Measurements from ENCODE around the gene ADARB2.

Gene ADARB2

DNA sequence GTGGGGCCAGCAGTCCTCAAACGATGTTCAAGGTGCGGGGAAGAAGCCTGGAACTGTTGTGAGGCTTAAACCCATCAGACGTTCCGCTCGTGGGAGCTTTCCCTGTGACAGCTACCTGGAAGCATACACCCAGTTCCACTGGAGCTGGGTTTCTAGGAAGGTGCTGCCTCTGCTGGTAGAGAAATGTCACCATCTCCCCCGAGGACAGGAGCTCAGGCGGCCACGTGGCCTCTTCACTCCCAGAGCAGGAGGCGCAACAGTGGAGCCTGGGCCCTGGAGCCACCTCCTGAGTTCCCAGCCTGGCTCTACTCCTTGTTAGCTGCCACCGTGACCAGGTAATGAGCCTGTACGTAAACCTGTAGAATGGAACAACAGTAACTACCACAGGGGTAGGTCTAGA, 156.1 kb downstream of the ADARB2 start:
- ChIA-PET POLR2A (no interaction called here), CTCF (no interaction called here)
- TF ChIP-seq NFRKB (IDR thresholded peaks at IDR 0.05) = no peak
- no peak for TF ChIP-seq SUZ12 (IDR thresholded peaks at IDR 0.05)
- TF ChIP-seq HDGF (IDR thresholded peaks at IDR 0.05; ENCODE audit: borderline replicate concordance) = no peak
- TF ChIP-seq SP1 (IDR thresholded peaks at IDR 0.05) = no peak
- TF ChIP-seq ELF4 (IDR thresholded peaks at IDR 0.05) = no peak
- no peak for TF ChIP-seq FOXK2 (IDR thresholded peaks at IDR 0.05)
- no peak for TF ChIP-seq FOXM1 (IDR thresholded peaks at IDR 0.05; ENCODE audit: borderline replicate concordance)
- TF ChIP-seq ARNT (IDR thresholded peaks at IDR 0.05) = no peak
- no peak for TF ChIP-seq TARDBP (IDR thresholded peaks at IDR 0.05)
- TF ChIP-seq CTBP1 (IDR thresholded peaks at IDR 0.05; ENCODE audit: borderline replicate concordance) = no peak
- TF ChIP-seq L3MBTL2 (conservative IDR thresholded peaks at IDR 0.05) = no peak
- no peak for TF ChIP-seq BHLHE40 (IDR thresholded peaks at IDR 0.05; ENCODE audit: borderline replicate concordance)
- no peak for TF ChIP-seq ZNF384 (IDR thresholded peaks at IDR 0.05)
- TF ChIP-seq FOXA1 (IDR thresholded peaks at IDR 0.05) = no peak
- TF ChIP-seq, protein P1, sequence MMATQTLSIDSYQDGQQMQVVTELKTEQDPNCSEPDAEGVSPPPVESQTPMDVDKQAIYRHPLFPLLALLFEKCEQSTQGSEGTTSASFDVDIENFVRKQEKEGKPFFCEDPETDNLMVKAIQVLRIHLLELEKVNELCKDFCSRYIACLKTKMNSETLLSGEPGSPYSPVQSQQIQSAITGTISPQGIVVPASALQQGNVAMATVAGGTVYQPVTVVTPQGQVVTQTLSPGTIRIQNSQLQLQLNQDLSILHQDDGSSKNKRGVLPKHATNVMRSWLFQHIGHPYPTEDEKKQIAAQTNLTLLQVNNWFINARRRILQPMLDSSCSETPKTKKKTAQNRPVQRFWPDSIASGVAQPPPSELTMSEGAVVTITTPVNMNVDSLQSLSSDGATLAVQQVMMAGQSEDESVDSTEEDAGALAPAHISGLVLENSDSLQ (IDR thresholded peaks at IDR 0.05) = no peak
- no peak for TF ChIP-seq LEF1 (IDR thresholded peaks at IDR 0.05; ENCODE audit: borderline replicate concordance)
- DNase-seq (ENCODE audit: extremely low spot score) = no peak

DNA sequence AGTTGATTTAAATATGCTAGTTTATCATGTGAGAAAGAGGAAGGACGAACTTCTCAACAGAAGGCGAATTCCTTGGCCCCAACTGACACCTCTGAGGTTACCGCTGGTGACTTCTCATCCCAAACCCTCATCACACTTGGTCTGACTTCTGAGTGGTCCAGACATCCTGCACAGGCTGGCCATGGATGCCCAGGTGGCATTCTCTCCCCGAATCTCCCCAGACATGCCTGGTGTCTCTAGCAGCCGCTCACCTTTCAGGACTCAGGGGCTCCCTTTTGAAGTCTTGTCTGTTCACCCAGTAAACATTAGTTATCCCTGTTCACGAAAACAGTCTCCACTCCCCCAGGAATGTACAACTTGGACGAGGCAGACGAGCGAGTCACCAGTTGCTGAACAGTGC, 157.7 kb downstream of the ADARB2 start:
- no peak for TF ChIP-seq ZNF384 (IDR thresholded peaks at IDR 0.05)
- no peak for TF ChIP-seq SUZ12 (IDR thresholded peaks at IDR 0.05)
- POLR2A ChIA-PET = no interaction called here
- DNase-seq (ENCODE audit: extremely low spot score) = no peak
- CTCF ChIA-PET = no interaction called here

DNA sequence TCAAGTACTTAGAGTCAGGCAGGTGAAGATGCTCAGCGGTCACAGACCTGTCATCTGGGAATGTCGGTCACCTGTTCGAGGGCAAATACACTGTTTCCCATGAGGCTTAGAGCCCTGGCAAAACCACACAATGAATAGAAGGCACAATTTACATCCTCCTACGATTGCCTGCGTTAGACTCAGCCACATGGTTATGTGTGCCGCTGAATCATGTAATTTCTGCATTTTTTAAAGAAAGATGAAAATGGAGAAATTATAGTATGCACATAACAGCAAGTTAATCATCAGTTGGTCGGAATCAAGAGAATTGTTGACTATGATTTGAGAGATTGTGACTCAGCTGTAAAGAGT, 158.2 kb downstream of the ADARB2 start:
- ChIA-PET CTCF (no interaction called here), POLR2A (no interaction called here)
- TF ChIP-seq TARDBP (IDR thresholded peaks at IDR 0.05) (no peak), SP1 (IDR thresholded peaks at IDR 0.05) (no peak), FOXA1 (IDR thresholded peaks at IDR 0.05) (no peak), FOXM1 (IDR thresholded peaks at IDR 0.05; ENCODE audit: borderline replicate concordance) (no peak), LEF1 (IDR thresholded peaks at IDR 0.05; ENCODE audit: borderline replicate concordance) (no peak), CTBP1 (IDR thresholded peaks at IDR 0.05; ENCODE audit: borderline replicate concordance) (no peak), HDGF (IDR thresholded peaks at IDR 0.05; ENCODE audit: borderline replicate concordance) (no peak), FOXK2 (IDR thresholded peaks at IDR 0.05) (no peak), L3MBTL2 (conservative IDR thresholded peaks at IDR 0.05) (no peak), ELF4 (IDR thresholded peaks at IDR 0.05) (no peak), ZNF384 (IDR thresholded peaks at IDR 0.05) (no peak), ARNT (IDR thresholded peaks at IDR 0.05) (no peak), NFRKB (IDR thresholded peaks at IDR 0.05) (no peak), BHLHE40 (IDR thresholded peaks at IDR 0.05; ENCODE audit: borderline replicate concordance) (no peak), SUZ12 (IDR thresholded peaks at IDR 0.05) (no peak)
- TF ChIP-seq, protein P1 (IDR thresholded peaks at IDR 0.05) = no peak
- no peak for DNase-seq (ENCODE audit: extremely low spot score)

DNA sequence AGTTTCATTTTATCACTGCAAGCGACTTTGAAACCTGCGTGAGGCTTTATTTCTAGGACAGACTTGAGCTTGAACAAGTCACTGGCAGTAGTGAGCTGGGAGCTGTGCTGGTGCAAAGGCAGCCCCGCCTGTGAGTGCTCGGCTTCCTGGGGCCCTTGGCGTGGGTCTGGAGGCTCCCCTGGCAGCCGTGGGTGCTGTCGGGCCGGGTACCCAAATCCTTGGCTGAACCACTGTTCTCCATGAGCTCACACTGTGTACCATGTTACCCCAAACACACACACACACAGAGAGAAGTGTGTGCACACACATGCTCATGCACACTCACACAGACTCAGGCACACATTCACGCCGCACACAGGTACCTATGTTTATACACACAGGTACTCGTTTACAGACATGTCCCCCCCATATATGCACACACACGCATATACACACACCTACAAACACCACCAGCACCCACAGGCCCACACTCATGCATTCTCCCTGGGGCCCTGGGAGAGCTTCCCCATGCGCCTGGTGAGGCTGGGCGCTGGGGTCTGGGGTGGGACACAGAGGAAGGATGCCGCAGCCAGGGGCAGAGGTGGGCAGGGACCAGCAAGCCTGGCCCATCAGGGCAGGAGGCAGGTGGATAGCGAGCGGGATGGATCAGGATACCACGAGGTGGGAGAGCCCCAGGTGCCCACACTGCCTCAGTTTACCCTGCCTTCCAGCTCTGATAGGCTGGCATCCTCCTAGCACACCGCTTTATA, 158.8 kb downstream of the ADARB2 start:
- DNase-seq (ENCODE audit: extremely low spot score) = no peak
- ChIA-PET CTCF (no interaction called here), POLR2A (no interaction called here)
- TF ChIP-seq ELF4 (IDR thresholded peaks at IDR 0.05) = no peak
- TF ChIP-seq, protein P1 (IDR thresholded peaks at IDR 0.05) = no peak
- TF ChIP-seq LEF1 (IDR thresholded peaks at IDR 0.05; ENCODE audit: borderline replicate concordance) = no peak

GRCh38 chr10:1577945-1578344, 159.4 kb downstream of the ADARB2 start:
- DNase-seq (ENCODE audit: extremely low spot score) = no peak
- CTCF ChIA-PET = no interaction called here
- POLR2A ChIA-PET = no interaction called here
- TF ChIP-seq ARNT (IDR thresholded peaks at IDR 0.05) (no peak), LEF1 (IDR thresholded peaks at IDR 0.05; ENCODE audit: borderline replicate concordance) (no peak), SP1 (IDR thresholded peaks at IDR 0.05) (no peak), FOXM1 (IDR thresholded peaks at IDR 0.05; ENCODE audit: borderline replicate concordance) (no peak), FOXK2 (IDR thresholded peaks at IDR 0.05) (no peak), FOXA1 (IDR thresholded peaks at IDR 0.05) (no peak)

DNA sequence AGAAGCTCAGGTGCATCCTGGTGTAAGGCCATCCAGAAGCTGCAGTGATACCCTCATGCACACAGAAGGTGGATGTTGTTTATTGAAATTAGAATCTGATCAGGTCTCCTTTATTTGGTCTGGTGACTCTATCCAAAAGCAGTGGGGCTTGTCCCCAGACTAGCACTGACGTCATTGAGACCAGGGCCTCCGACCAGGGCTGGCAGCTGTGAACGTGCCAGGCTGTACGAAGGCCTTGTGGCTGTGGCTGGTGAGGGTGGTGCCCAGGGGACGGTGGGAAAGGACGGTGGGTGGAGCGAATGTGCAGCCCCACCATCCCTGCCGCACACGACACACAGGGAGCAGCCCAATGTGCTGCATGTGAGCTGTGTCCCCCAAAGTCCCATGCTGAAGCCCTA, 160.0 kb downstream of the ADARB2 start:
- CTCF ChIA-PET = no interaction called here
- TF ChIP-seq BHLHE40 (IDR thresholded peaks at IDR 0.05; ENCODE audit: borderline replicate concordance) (no peak), NFRKB (IDR thresholded peaks at IDR 0.05) (no peak), FOXA1 (IDR thresholded peaks at IDR 0.05) (no peak), SUZ12 (IDR thresholded peaks at IDR 0.05) (no peak), TARDBP (IDR thresholded peaks at IDR 0.05) (no peak)
- TF ChIP-seq, protein P1 (IDR thresholded peaks at IDR 0.05) = no peak

More for the DNA sequence above, 160.0 kb downstream of the ADARB2 start:
- POLR2A ChIA-PET = no interaction called here
- no peak for DNase-seq (ENCODE audit: extremely low spot score)

All from HEK293T (cell line).